Liver (tissue), 9 donors: ENCODE data around the gene UACA. TPM values are rescaled to one million over a fixed set of nuclear protein-coding genes. Genes with fewer than 3 reads are reported as not detected.

Experiments
- DNase-seq: peaks from one replicate; pipeline ENCODE4 v3.0.0-alpha.2; 2017; ENCODE audit warnings: low spot score
- H3K27ac ChIP-seq, 2 donors: one replicate each; pipeline ENCODE4 v1.7.0; 2013; ENCODE audit warnings: inconsistent platforms in 2 of 2, low read length in 2 of 2, control low read depth in 1 of 2, low read depth in 1 of 2, mild to moderate bottlenecking in 1 of 2
- H3K27me3 ChIP-seq, 4 donors: one replicate each; pipeline versions ENCODE4 v1.6.1 to v1.7.0; 2013; ENCODE audit warnings: low read length in 3 of 4, inconsistent platforms in 1 of 4, mild to moderate bottlenecking in 1 of 4, moderate library complexity in 1 of 4; ENCODE audit not compliant: control insufficient read depth in 4 of 4, insufficient read depth in 4 of 4
- H3K36me3 ChIP-seq, 4 donors: one replicate each; pipeline versions ENCODE4 v1.6.1 to v1.7.0; 2013; ENCODE audit warnings: low read length in 3 of 4, mild to moderate bottlenecking in 3 of 4, low read depth in 1 of 4, moderate library complexity in 1 of 4; ENCODE audit not compliant: control insufficient read depth in 4 of 4, insufficient read depth in 3 of 4
- H3K4me1 ChIP-seq, 4 donors: one replicate each; pipeline versions ENCODE4 v1.6.1 to v1.7.0; 2013; ENCODE audit warnings: low read length in 3 of 4, mild to moderate bottlenecking in 3 of 4, moderate library complexity in 1 of 4; ENCODE audit not compliant: control insufficient read depth in 4 of 4, insufficient read depth in 4 of 4
- H3K4me3 ChIP-seq, 3 donors: one replicate each; pipeline versions ENCODE4 v1.6.1 to v1.7.0; 2013; ENCODE audit warnings: low read length in 3 of 3, control low read depth in 1 of 3, low read depth in 1 of 3, mild to moderate bottlenecking in 1 of 3
- H3K9ac ChIP-seq, 2 donors: one replicate each; pipeline ENCODE4 v1.7.0; 2013; ENCODE audit warnings: low read length in 2 of 2, mild to moderate bottlenecking in 2 of 2, moderate library complexity in 2 of 2, control low read depth in 1 of 2, low read depth in 1 of 2
- H3K9me3 ChIP-seq, 4 donors: one replicate each; pipeline versions ENCODE4 v1.6.1 to v1.7.0; 2013; ENCODE audit warnings: low read length in 3 of 4; ENCODE audit not compliant: control insufficient read depth in 4 of 4
- ATF3 ChIP-seq: IDR thresholded peaks from 2 replicates; pipeline ENCODE4 v1.6.1; 2016; ENCODE audit warnings: antibody characterized with exemption
- CTCF ChIP-seq: fragments of 150-350 bp; IDR thresholded peaks from 2 replicates; pipeline ENCODE4 v1.5.1; 2017; ENCODE audit warnings: improper control_type of control experiment, low read depth, low read length; ENCODE audit not compliant: missing input control
- EGR1 ChIP-seq, 2 donors: IDR thresholded peaks; 2 replicates each; pipeline ENCODE4 v1.6.1; 2016 to 2018; ENCODE audit warnings: antibody characterized with exemption in 2 of 2, low read depth in 2 of 2
- FOXA1 ChIP-seq: IDR thresholded peaks from 2 replicates; pipeline ENCODE4 v1.6.1; 2016; ENCODE audit warnings: antibody characterized with exemption
- FOXA2 ChIP-seq: IDR thresholded peaks from 2 replicates; pipeline ENCODE4 v1.6.1; 2016; ENCODE audit warnings: antibody characterized with exemption
- GABPA ChIP-seq, 2 donors: IDR thresholded peaks in 1 of 2; conservative IDR thresholded peaks in 1 of 2; 2 replicates each; pipeline ENCODE4 v1.6.1; 2016; ENCODE audit warnings: antibody characterized with exemption in 2 of 2, mild to moderate bottlenecking in 1 of 2, moderate library complexity in 1 of 2
- HNF4A ChIP-seq, 2 donors: conservative IDR thresholded peaks; 2 replicates each; pipeline ENCODE4 v1.6.1; 2016; ENCODE audit warnings: antibody characterized with exemption in 2 of 2, mild to moderate bottlenecking in 2 of 2
- HNF4G ChIP-seq: IDR thresholded peaks from 2 replicates; pipeline ENCODE4 v1.6.1; 2016; ENCODE audit warnings: antibody characterized with exemption
- JUND ChIP-seq, 2 donors: IDR thresholded peaks; 2 replicates each; pipeline ENCODE4 v1.6.1; 2016; ENCODE audit warnings: antibody characterized with exemption in 2 of 2
- MAX ChIP-seq: IDR thresholded peaks from 2 replicates; pipeline ENCODE4 v1.6.1; 2016; ENCODE audit warnings: antibody characterized with exemption
- NR2F2 ChIP-seq: IDR thresholded peaks from 2 replicates; pipeline ENCODE4 v1.6.1; 2016; ENCODE audit warnings: antibody characterized with exemption
- RAD21 ChIP-seq, 2 donors: IDR thresholded peaks; 2 replicates each; pipeline ENCODE4 v1.6.1; 2016; ENCODE audit warnings: antibody characterized with exemption in 2 of 2, mild to moderate bottlenecking in 2 of 2
- REST ChIP-seq: IDR thresholded peaks from 2 replicates; pipeline ENCODE4 v1.6.1; 2016; ENCODE audit warnings: antibody characterized with exemption, mild to moderate bottlenecking
- RXRA ChIP-seq, 2 donors: IDR thresholded peaks; 2 replicates each; pipeline ENCODE4 v1.6.1; 2017 to 2018; ENCODE audit warnings: antibody characterized with exemption in 2 of 2, mild to moderate bottlenecking in 1 of 2
- SP1 ChIP-seq: IDR thresholded peaks from 2 replicates; pipeline ENCODE4 v1.6.1; 2018; ENCODE audit warnings: antibody characterized with exemption, mild to moderate bottlenecking
- TAF1 ChIP-seq: conservative IDR thresholded peaks from 2 replicates; pipeline ENCODE4 v1.6.1; 2016; ENCODE audit warnings: antibody characterized with exemption, mild to moderate bottlenecking
- YY1 ChIP-seq: IDR thresholded peaks from 2 replicates; pipeline ENCODE4 v1.6.1; 2016; ENCODE audit warnings: antibody characterized with exemption, mild to moderate bottlenecking
- ZBTB33 ChIP-seq: IDR thresholded peaks from 2 replicates; pipeline ENCODE4 v1.6.1; 2016; ENCODE audit warnings: antibody characterized with exemption
- WGBS: extraction: QIAGEN DNeasy Blood & Tissue Kit; methylation state at CpG from one replicate; pipeline ENCODE4 v1.1.7; 2013; 5-methylcytosine and 5-hydroxymethylcytosine counted together
- polyA plus RNA-seq, 2 donors: library from polyadenylated mRNA; stranded (reverse) in 1 of 2; unstranded in 1 of 2; fragments of 200-250 nt in 1 of 2; fragments of >200 nt in 1 of 2; fragmentation: Nextera tagmentation in 1 of 2; extraction: Ambion mirVana in 1 of 2; gene quantifications; one replicate each; pipeline versions ENCODE4 v1.2.1 to v1.2.3, GENCODE V29; 2013 to 2015
- total RNA-seq, 2 donors: library from RNA; depleted of rRNA; stranded (reverse); fragments of >200 nt; gene quantifications; one replicate each; pipeline ENCODE4 v1.2.3, GENCODE V29; 2014
- donor health status: healthy.
- donor health status: healthy.
- donor health status: healthy.
- donor health status: healthy.
- donor health status: healthy.

The UACA gene
- total and polyA plus RNA-seq, 4 donors: 3.9 to 16.0 (median 10.0) TPM

GRCh38 chr15:70812827-70813364, 49.5 kb upstream of the UACA start:
- no peak for TF ChIP-seq GABPA (IDR thresholded peaks at IDR 0.05 in 1 of 2, conservative IDR thresholded peaks at IDR 0.05 in 1 of 2)
- TF ChIP-seq ZBTB33: no peak
- TF ChIP-seq FOXA1: no peak
- TF ChIP-seq RAD21 (IDR thresholded peaks at IDR 0.05): no peak
- no peak for TF ChIP-seq TAF1
- no peak for TF ChIP-seq CTCF
- TF ChIP-seq EGR1 (IDR thresholded peaks at IDR 0.05; ENCODE audit: low read depth in 2 of 2): no peak
- no peak for TF ChIP-seq MAX
- no peak for TF ChIP-seq HNF4A (conservative IDR thresholded peaks at IDR 0.05)
- TF ChIP-seq SP1: no peak
- TF ChIP-seq FOXA2: no peak
- no peak for TF ChIP-seq YY1
- TF ChIP-seq REST: no peak
- TF ChIP-seq HNF4G: no peak
- TF ChIP-seq NR2F2: no peak
- TF ChIP-seq JUND (IDR thresholded peaks at IDR 0.05): no peak
- no peak for TF ChIP-seq RXRA (IDR thresholded peaks at IDR 0.05)
- no peak for TF ChIP-seq ATF3
- WGBS: 86% methylated on average over 4 of the region's 4 CpGs
- Histone ChIP-seq H3K36me3 (no peaks in the 10 kb centered on the region), H3K27me3 (no peaks in the 10 kb centered on the region), H3K9ac (no peak overlapping the region), H3K27ac (no peak overlapping the region), H3K4me1 (peaks cover 0 to 6% (median 3%) of the 10 kb centered on the region in 4 donors), H3K4me3 (no peak overlapping the region), H3K9me3 (no peaks in the 10 kb centered on the region)
- no peak for DNase-seq
